ENCODE measurements around the gene MAP7D1. TPM values are rescaled to one million over a fixed set of nuclear protein-coding genes. Genes with fewer than 3 reads are reported as not detected.
A peak's percentile ranks its signal among the peaks of the same experiment; 100 is the strongest.
"Not testable (repeated sequence)": the region's sequence is repeated elsewhere in the genome, so short reads cannot be mapped to it uniquely, and the experiment has no call there.

Gene MAP7D1
- total RNA-seq, 1 donor from 2014 or later: 169 TPM

GRCh38 chr1:36187800-36188593, 32.0 kb downstream of the MAP7D1 start:
- Mint-ChIP-seq H3K4me1 (ENCODE audit: low read depth) (peaks cover 6% of the 10 kb centered on the region), H3K27me3 (ENCODE audit: insufficient read depth) (no peaks in the 10 kb centered on the region), H3K36me3 (ENCODE audit: low read depth) (peaks cover 4% of the 10 kb centered on the region), H3K4me3 (no peak overlapping the region), H3K27ac (peak overlapping the region; percentile 88), H3K9me3 (no peaks in the 10 kb centered on the region)
- intact Hi-C loops (cut with micrococcal nuclease): loop anchor here (1.0 kb wide), 4 partner anchors 36 to 97 kb away; partner anchors contain the start of genes THRAP3 and TRAPPC3
- peak; percentile 76 for DNase-seq (ENCODE audit: low spot score)

GRCh38 chr1:36196805-36197204, 40.8 kb downstream of the MAP7D1 start:
- intact Hi-C loops (cut with micrococcal nuclease); H3K4me3 Mint-ChIP-seq; H3K36me3 Mint-ChIP-seq (ENCODE audit: low read depth); H3K4me1 Mint-ChIP-seq (ENCODE audit: low read depth); H3K27me3 Mint-ChIP-seq (ENCODE audit: insufficient read depth); H3K9me3 Mint-ChIP-seq; H3K27ac Mint-ChIP-seq; DNase-seq (ENCODE audit: low spot score): not testable (repeated sequence)

- no peaks in the 10 kb centered on the region for H3K4me1 Mint-ChIP-seq (ENCODE audit: low read depth)
- no peak overlapping the region for H3K4me3 Mint-ChIP-seq
- no peak overlapping the region for H3K27ac Mint-ChIP-seq
- no peak for DNase-seq (ENCODE audit: low spot score)
- H3K27me3 Mint-ChIP-seq (ENCODE audit: insufficient read depth): no peaks in the 10 kb centered on the region
- intact Hi-C loops (cut with micrococcal nuclease): no loop called here
- no peaks in the 10 kb centered on the region for H3K9me3 Mint-ChIP-seq
- H3K36me3 Mint-ChIP-seq (ENCODE audit: low read depth): no peaks in the 10 kb centered on the region
Observed at GRCh38 chr1:36198641-36199040, 42.7 kb downstream of the MAP7D1 start.

- no peaks in the 10 kb centered on the region for H3K27me3 Mint-ChIP-seq (ENCODE audit: insufficient read depth)
- intact Hi-C loops (cut with micrococcal nuclease): no loop called here
- H3K4me3 Mint-ChIP-seq: no peak overlapping the region
- no peak for DNase-seq (ENCODE audit: low spot score)
- no peaks in the 10 kb centered on the region for H3K36me3 Mint-ChIP-seq (ENCODE audit: low read depth)
- no peak overlapping the region for H3K27ac Mint-ChIP-seq
- no peaks in the 10 kb centered on the region for H3K4me1 Mint-ChIP-seq (ENCODE audit: low read depth)
- H3K9me3 Mint-ChIP-seq: no peaks in the 10 kb centered on the region
Observed at GRCh38 chr1:36199934-36200741, 44.2 kb downstream of the MAP7D1 start.

- H3K27me3 Mint-ChIP-seq (ENCODE audit: insufficient read depth): no peaks in the 10 kb centered on the region
- DNase-seq (ENCODE audit: low spot score): no peak
- intact Hi-C loops (cut with micrococcal nuclease): no loop called here
- H3K27ac Mint-ChIP-seq: no peak overlapping the region
- H3K9me3 Mint-ChIP-seq: no peaks in the 10 kb centered on the region
- H3K4me3 Mint-ChIP-seq: no peak overlapping the region
- H3K36me3 Mint-ChIP-seq (ENCODE audit: low read depth): no peaks in the 10 kb centered on the region
- H3K4me1 Mint-ChIP-seq (ENCODE audit: low read depth): peaks cover 10% of the 10 kb centered on the region
Observed at GRCh38 chr1:36203027-36203553, 47.1 kb downstream of the MAP7D1 start.

- intact Hi-C loops (cut with micrococcal nuclease): no loop called here
- no peak for DNase-seq (ENCODE audit: low spot score)
- no peak overlapping the region for H3K27ac Mint-ChIP-seq
- H3K4me3 Mint-ChIP-seq: no peak overlapping the region
- H3K27me3 Mint-ChIP-seq (ENCODE audit: insufficient read depth): no peaks in the 10 kb centered on the region
- no peaks in the 10 kb centered on the region for H3K36me3 Mint-ChIP-seq (ENCODE audit: low read depth)
- H3K4me1 Mint-ChIP-seq (ENCODE audit: low read depth): peaks cover 10% of the 10 kb centered on the region
- H3K9me3 Mint-ChIP-seq: no peaks in the 10 kb centered on the region
Observed at GRCh38 chr1:36203554-36204346, 47.8 kb downstream of the MAP7D1 start.

GRCh38 chr1:36204347-36204909, 48.5 kb downstream of the MAP7D1 start:
- no peak for DNase-seq (ENCODE audit: low spot score)
- Mint-ChIP-seq H3K27ac (no peak overlapping the region), H3K27me3 (ENCODE audit: insufficient read depth) (no peaks in the 10 kb centered on the region), H3K4me3 (no peak overlapping the region), H3K4me1 (ENCODE audit: low read depth) (peaks cover 10% of the 10 kb centered on the region), H3K9me3 (no peaks in the 10 kb centered on the region), H3K36me3 (ENCODE audit: low read depth) (no peaks in the 10 kb centered on the region)
- intact Hi-C loops (cut with micrococcal nuclease): no loop called here

- H3K9me3 Mint-ChIP-seq: no peaks in the 10 kb centered on the region
- DNase-seq (ENCODE audit: low spot score): no peak
- no peaks in the 10 kb centered on the region for H3K27me3 Mint-ChIP-seq (ENCODE audit: insufficient read depth)
- H3K27ac Mint-ChIP-seq: peak overlapping the region; percentile 29
- no peak overlapping the region for H3K4me3 Mint-ChIP-seq
- intact Hi-C loops (cut with micrococcal nuclease): loop anchor here (1.0 kb wide), 1 partner anchor 17 kb away; no protein-coding TSS in a partner anchor
- no peaks in the 10 kb centered on the region for H3K36me3 Mint-ChIP-seq (ENCODE audit: low read depth)
- H3K4me1 Mint-ChIP-seq (ENCODE audit: low read depth): peaks cover 10% of the 10 kb centered on the region
Observed at GRCh38 chr1:36206323-36206858, 50.4 kb downstream of the MAP7D1 start.

GRCh38 chr1:36207339-36207738, 51.4 kb downstream of the MAP7D1 start:
- Mint-ChIP-seq H3K36me3 (ENCODE audit: low read depth) (no peaks in the 10 kb centered on the region), H3K27ac (no peak overlapping the region), H3K4me3 (no peak overlapping the region), H3K9me3 (no peaks in the 10 kb centered on the region), H3K27me3 (ENCODE audit: insufficient read depth) (no peaks in the 10 kb centered on the region), H3K4me1 (ENCODE audit: low read depth) (peaks cover 10% of the 10 kb centered on the region)
- intact Hi-C loops (cut with micrococcal nuclease): no loop called here
- DNase-seq (ENCODE audit: low spot score): no peak

GRCh38 chr1:36208978-36209703, 53.2 kb downstream of the MAP7D1 start:
- Mint-ChIP-seq H3K27me3 (ENCODE audit: insufficient read depth) (no peaks in the 10 kb centered on the region), H3K4me1 (ENCODE audit: low read depth) (peaks cover 10% of the 10 kb centered on the region), H3K36me3 (ENCODE audit: low read depth) (no peaks in the 10 kb centered on the region), H3K27ac (no peak overlapping the region), H3K4me3 (no peak overlapping the region), H3K9me3 (no peaks in the 10 kb centered on the region)
- DNase-seq (ENCODE audit: low spot score): no peak
- intact Hi-C loops (cut with micrococcal nuclease): no loop called here

GRCh38 chr1:36211307-36211706, 55.3 kb downstream of the MAP7D1 start:
- Mint-ChIP-seq H3K27ac (no peak overlapping the region), H3K9me3 (no peaks in the 10 kb centered on the region), H3K4me3 (no peak overlapping the region), H3K36me3 (ENCODE audit: low read depth) (no peaks in the 10 kb centered on the region), H3K27me3 (ENCODE audit: insufficient read depth) (no peaks in the 10 kb centered on the region), H3K4me1 (ENCODE audit: low read depth) (peaks cover 9% of the 10 kb centered on the region)
- intact Hi-C loops (cut with micrococcal nuclease): no loop called here
- no peak for DNase-seq (ENCODE audit: low spot score)

- no peaks in the 10 kb centered on the region for H3K36me3 Mint-ChIP-seq (ENCODE audit: low read depth)
- no peaks in the 10 kb centered on the region for H3K27me3 Mint-ChIP-seq (ENCODE audit: insufficient read depth)
- peaks cover 4% of the 10 kb centered on the region for H3K4me1 Mint-ChIP-seq (ENCODE audit: low read depth)
- H3K27ac Mint-ChIP-seq: no peak overlapping the region
- intact Hi-C loops (cut with micrococcal nuclease): no loop called here
- H3K4me3 Mint-ChIP-seq: no peak overlapping the region
- no peak for DNase-seq (ENCODE audit: low spot score)
- no peaks in the 10 kb centered on the region for H3K9me3 Mint-ChIP-seq
Observed at GRCh38 chr1:36211841-36212240, 55.9 kb downstream of the MAP7D1 start.

Measured in activated T-helper 1 cell treated with anti-CD3 and anti-CD28 coated beads, Interleukin-12 subunit alpha, Interleukin-12 subunit beta, Interleukin-2, Interleukin-4 antibody, amounts not matched to agents 30 ng/mL and 10 ng/mL and 1 ng/mL, durations not matched to agents 14 hours and 24 hours and 36 hours (primary cell).